ENCODE data around the gene IL2RA. TPM values are rescaled to one million over a fixed set of nuclear protein-coding genes. Genes with fewer than 3 reads are reported as not detected.
A peak's percentile ranks its signal among the peaks of the same experiment; 100 is the strongest.

Gene IL2RA
- total RNA-seq, 1 donor from 2014 or later = 2.9 TPM

GRCh38 chr10:6079044-6079443 lies 16.9 kb upstream of the IL2RA start:
- TF ChIP-seq CTCF (IDR thresholded peaks at IDR 0.05) = no peak
- intact Hi-C loops (cut with DNase I) = no loop called here
- no peaks in the 10 kb centered on the region for H3K9me3 ChIP-seq
- no peaks in the 10 kb centered on the region for H3K27me3 ChIP-seq (ENCODE audit: low read depth)
- no peaks in the 10 kb centered on the region for H3K36me3 ChIP-seq
- H3K27ac ChIP-seq = no peak overlapping the region
- ATAC-seq = no peak
- DNase-seq = no peak
- H3K4me1 ChIP-seq = peaks cover 22% of the 10 kb centered on the region
- H3K4me3 ChIP-seq = no peak overlapping the region

GRCh38 chr10:6077071-6077675 lies 15.0 kb upstream of the IL2RA start:
- intact Hi-C loops (cut with DNase I) = no loop called here
- H3K36me3 ChIP-seq = no peaks in the 10 kb centered on the region
- no peak for DNase-seq
- no peak for TF ChIP-seq CTCF (IDR thresholded peaks at IDR 0.05)
- peaks cover 8% of the 10 kb centered on the region for H3K4me1 ChIP-seq
- ATAC-seq = no peak
- no peaks in the 10 kb centered on the region for H3K27me3 ChIP-seq (ENCODE audit: low read depth)
- H3K9me3 ChIP-seq = no peaks in the 10 kb centered on the region
- H3K27ac ChIP-seq = no peak overlapping the region
- no peak overlapping the region for H3K4me3 ChIP-seq

- ATAC-seq = peak; percentile 33 to 36
- Histone ChIP-seq H3K4me1 (peaks cover 28% of the 10 kb centered on the region), H3K27me3 (ENCODE audit: low read depth) (no peaks in the 10 kb centered on the region), H3K9me3 (no peaks in the 10 kb centered on the region), H3K27ac (no peak overlapping the region), H3K36me3 (no peaks in the 10 kb centered on the region), H3K4me3 (no peak overlapping the region)
- no peak for TF ChIP-seq CTCF (IDR thresholded peaks at IDR 0.05)
- DNase-seq = no peak
- intact Hi-C loops (cut with DNase I) = no loop called here
Measured at GRCh38 chr10:6074489-6075301, 12.5 kb upstream of the IL2RA start.

- intact Hi-C loops (cut with DNase I) = no loop called here
- TF ChIP-seq CTCF (IDR thresholded peaks at IDR 0.05) = no peak
- Histone ChIP-seq H3K27me3 (ENCODE audit: low read depth) (no peaks in the 10 kb centered on the region), H3K4me1 (peaks cover 45% of the 10 kb centered on the region), H3K4me3 (no peak overlapping the region), H3K27ac (peak overlapping the region; percentile 44), H3K9me3 (no peaks in the 10 kb centered on the region), H3K36me3 (no peaks in the 10 kb centered on the region)
- DNase-seq = no peak
- ATAC-seq = no peak
Measured at GRCh38 chr10:6072215-6072934, 10.2 kb upstream of the IL2RA start.

GRCh38 chr10:6071181-6072175 lies 9.3 kb upstream of the IL2RA start:
- H3K27ac ChIP-seq = peak overlapping the region; percentile 44
- DNase-seq = no peak
- ATAC-seq = no peak
- no peaks in the 10 kb centered on the region for H3K9me3 ChIP-seq
- intact Hi-C loops (cut with DNase I) = no loop called here
- peaks cover 49% of the 10 kb centered on the region for H3K4me1 ChIP-seq
- no peaks in the 10 kb centered on the region for H3K36me3 ChIP-seq
- TF ChIP-seq CTCF (IDR thresholded peaks at IDR 0.05) = no peak
- H3K4me3 ChIP-seq = no peak overlapping the region
- H3K27me3 ChIP-seq (ENCODE audit: low read depth) = no peaks in the 10 kb centered on the region

Data from lower lobe of right lung (tissue), 2 donors.